ENCODE data around the gene OPCML. TPM values are rescaled to one million over a fixed set of nuclear protein-coding genes. Genes with fewer than 3 reads are reported as not detected.

OPCML gene
- total RNA-seq, 1 experiment from 2014 or later = not detected

DNA sequence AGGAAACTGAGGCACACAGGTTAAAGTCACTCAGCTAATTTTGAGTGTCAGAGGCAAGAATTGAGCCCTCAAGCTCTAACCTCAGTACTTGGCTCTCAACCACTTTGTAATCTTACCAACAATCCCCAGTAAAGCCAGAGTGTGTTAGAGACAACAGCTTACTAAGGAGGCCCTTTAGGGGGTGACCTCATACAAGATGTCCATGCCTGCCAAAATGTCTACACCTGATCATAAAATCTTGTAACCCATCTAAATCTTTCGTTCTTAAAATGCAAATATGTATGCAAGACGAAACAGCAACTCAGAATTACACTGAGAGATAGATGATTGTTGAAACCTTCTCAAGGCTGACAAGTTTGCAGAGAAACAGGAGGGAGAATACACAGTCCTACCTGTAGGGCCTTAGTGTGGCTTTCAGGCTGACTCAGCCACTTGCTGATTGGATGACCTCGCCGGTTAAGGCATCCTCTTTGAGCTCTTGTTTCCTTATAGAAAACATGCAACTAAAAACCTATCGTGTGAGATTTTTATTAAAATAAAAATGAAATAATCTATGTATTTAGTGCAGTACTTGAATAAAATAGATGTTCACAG lies 143.2 kb downstream of the OPCML start:
- Histone ChIP-seq H3K27ac (ENCODE audit: low read length) (no peak overlapping the region), H3K4me1 (ENCODE audit: control insufficient read depth, insufficient read depth, low read length) (no peaks in the 10 kb centered on the region), H3K27me3 (ENCODE audit: control insufficient read depth, insufficient read depth, low read length) (no peaks in the 10 kb centered on the region), H3K36me3 (ENCODE audit: control insufficient read depth, insufficient read depth, low read length) (no peaks in the 10 kb centered on the region), H3K9me3 (ENCODE audit: control insufficient read depth, insufficient read depth, low read depth, low read length) (no peaks in the 10 kb centered on the region), H3K4me3 (ENCODE audit: low read depth in 2 of 2, low read length in 2 of 2) (no peak overlapping the region)
- no TSS peak for BruUV-seq (replicated peaks)
- ATAC-seq (no peak), DNase-seq (ENCODE audit: low read depth, low spot score) (no peak)
- in situ Hi-C loops (cut with HindIII; ENCODE audit: low pct_unique_long_range_greater_than_20kb, low sequenced_read_pairs) = no loop called here
- TF ChIP-seq SIN3A (IDR thresholded peaks at IDR 0.05; ENCODE audit: borderline replicate concordance, insufficient read depth, low read depth, low read length) (no peak), POLR2AphosphoS5 (IDR thresholded peaks at IDR 0.05; ENCODE audit: low read depth, low read length) (no peak), TCF7L2 (IDR thresholded peaks at IDR 0.05; ENCODE audit: low read depth, low read length) (no peak)
- TF ChIP-seq, protein P1, sequence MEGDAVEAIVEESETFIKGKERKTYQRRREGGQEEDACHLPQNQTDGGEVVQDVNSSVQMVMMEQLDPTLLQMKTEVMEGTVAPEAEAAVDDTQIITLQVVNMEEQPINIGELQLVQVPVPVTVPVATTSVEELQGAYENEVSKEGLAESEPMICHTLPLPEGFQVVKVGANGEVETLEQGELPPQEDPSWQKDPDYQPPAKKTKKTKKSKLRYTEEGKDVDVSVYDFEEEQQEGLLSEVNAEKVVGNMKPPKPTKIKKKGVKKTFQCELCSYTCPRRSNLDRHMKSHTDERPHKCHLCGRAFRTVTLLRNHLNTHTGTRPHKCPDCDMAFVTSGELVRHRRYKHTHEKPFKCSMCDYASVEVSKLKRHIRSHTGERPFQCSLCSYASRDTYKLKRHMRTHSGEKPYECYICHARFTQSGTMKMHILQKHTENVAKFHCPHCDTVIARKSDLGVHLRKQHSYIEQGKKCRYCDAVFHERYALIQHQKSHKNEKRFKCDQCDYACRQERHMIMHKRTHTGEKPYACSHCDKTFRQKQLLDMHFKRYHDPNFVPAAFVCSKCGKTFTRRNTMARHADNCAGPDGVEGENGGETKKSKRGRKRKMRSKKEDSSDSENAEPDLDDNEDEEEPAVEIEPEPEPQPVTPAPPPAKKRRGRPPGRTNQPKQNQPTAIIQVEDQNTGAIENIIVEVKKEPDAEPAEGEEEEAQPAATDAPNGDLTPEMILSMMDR (IDR thresholded peaks at IDR 0.05) = no peak
- TF ChIP-seq, protein P2, sequence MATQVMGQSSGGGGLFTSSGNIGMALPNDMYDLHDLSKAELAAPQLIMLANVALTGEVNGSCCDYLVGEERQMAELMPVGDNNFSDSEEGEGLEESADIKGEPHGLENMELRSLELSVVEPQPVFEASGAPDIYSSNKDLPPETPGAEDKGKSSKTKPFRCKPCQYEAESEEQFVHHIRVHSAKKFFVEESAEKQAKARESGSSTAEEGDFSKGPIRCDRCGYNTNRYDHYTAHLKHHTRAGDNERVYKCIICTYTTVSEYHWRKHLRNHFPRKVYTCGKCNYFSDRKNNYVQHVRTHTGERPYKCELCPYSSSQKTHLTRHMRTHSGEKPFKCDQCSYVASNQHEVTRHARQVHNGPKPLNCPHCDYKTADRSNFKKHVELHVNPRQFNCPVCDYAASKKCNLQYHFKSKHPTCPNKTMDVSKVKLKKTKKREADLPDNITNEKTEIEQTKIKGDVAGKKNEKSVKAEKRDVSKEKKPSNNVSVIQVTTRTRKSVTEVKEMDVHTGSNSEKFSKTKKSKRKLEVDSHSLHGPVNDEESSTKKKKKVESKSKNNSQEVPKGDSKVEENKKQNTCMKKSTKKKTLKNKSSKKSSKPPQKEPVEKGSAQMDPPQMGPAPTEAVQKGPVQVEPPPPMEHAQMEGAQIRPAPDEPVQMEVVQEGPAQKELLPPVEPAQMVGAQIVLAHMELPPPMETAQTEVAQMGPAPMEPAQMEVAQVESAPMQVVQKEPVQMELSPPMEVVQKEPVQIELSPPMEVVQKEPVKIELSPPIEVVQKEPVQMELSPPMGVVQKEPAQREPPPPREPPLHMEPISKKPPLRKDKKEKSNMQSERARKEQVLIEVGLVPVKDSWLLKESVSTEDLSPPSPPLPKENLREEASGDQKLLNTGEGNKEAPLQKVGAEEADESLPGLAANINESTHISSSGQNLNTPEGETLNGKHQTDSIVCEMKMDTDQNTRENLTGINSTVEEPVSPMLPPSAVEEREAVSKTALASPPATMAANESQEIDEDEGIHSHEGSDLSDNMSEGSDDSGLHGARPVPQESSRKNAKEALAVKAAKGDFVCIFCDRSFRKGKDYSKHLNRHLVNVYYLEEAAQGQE (IDR thresholded peaks at IDR 0.05; ENCODE audit: insufficient read depth in 1 of 2, low read depth in 2 of 2, low read length in 1 of 2) = no peak
- CTCF ChIA-PET = no interaction called here
- POLR2A ChIA-PET = no interaction called here
- intact Hi-C loops (cut with micrococcal nuclease; ENCODE audit: unreplicated experiment) = no loop called here

DNA sequence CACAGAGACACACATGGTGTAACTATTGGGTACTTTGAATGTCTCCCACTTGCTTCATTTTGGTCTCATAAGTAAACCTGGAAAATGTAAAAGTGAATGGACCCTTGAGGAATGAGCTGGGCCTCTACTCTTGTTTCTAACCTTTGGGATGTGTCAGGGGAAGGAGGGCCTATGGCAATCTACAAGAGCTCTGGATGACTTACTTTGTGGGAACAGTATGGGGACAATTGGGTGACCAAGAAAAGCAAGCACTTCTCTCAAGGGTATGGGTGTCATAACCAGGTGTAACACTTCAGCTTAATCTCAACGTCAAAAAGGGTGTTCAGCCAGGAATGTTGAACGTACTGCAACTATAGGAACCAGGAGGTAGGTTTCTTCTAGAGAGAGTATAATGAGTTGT lies 144.0 kb downstream of the OPCML start:
- no peak for TF ChIP-seq SIN3A (IDR thresholded peaks at IDR 0.05; ENCODE audit: borderline replicate concordance, insufficient read depth, low read depth, low read length)
- TF ChIP-seq TCF7L2 (IDR thresholded peaks at IDR 0.05; ENCODE audit: low read depth, low read length) = no peak
- TF ChIP-seq, protein P2 (IDR thresholded peaks at IDR 0.05; ENCODE audit: insufficient read depth in 1 of 2, low read depth in 2 of 2, low read length in 1 of 2) = no peak
- TF ChIP-seq POLR2AphosphoS5 (IDR thresholded peaks at IDR 0.05; ENCODE audit: low read depth, low read length) = no peak
- TF ChIP-seq, protein P1 (IDR thresholded peaks at IDR 0.05) = no peak
- ChIA-PET POLR2A (no interaction called here), CTCF (no interaction called here)
- in situ Hi-C loops (cut with HindIII; ENCODE audit: low pct_unique_long_range_greater_than_20kb, low sequenced_read_pairs) = no loop called here
- Histone ChIP-seq H3K36me3 (ENCODE audit: control insufficient read depth, insufficient read depth, low read length) (no peaks in the 10 kb centered on the region), H3K9me3 (ENCODE audit: control insufficient read depth, insufficient read depth, low read depth, low read length) (no peaks in the 10 kb centered on the region), H3K4me1 (ENCODE audit: control insufficient read depth, insufficient read depth, low read length) (no peaks in the 10 kb centered on the region), H3K27me3 (ENCODE audit: control insufficient read depth, insufficient read depth, low read length) (no peaks in the 10 kb centered on the region), H3K27ac (ENCODE audit: low read length) (no peak overlapping the region), H3K4me3 (ENCODE audit: low read depth in 2 of 2, low read length in 2 of 2) (no peak overlapping the region)
- ATAC-seq = no peak
- intact Hi-C loops (cut with micrococcal nuclease; ENCODE audit: unreplicated experiment) = no loop called here
- DNase-seq (ENCODE audit: low read depth, low spot score) = no peak
- BruUV-seq (replicated peaks) = no TSS peak
